H1 (cell line): Measurements from ENCODE around the gene NLRP3. TPM values are rescaled to one million over a fixed set of nuclear protein-coding genes. Genes with fewer than 3 reads are reported as not detected.

ENCODE experiments used
- CHD7 ChIP-seq: fragments of 300-600 bp; sonication (generic); IDR thresholded peaks from 2 replicates; pipeline ENCODE4 v1.7.1; 2012; ENCODE audit warnings: low read length, moderate library complexity, mild to moderate bottlenecking, inconsistent platforms; ENCODE audit not compliant: insufficient replicate concordance
- CTBP2 ChIP-seq: IDR thresholded peaks from 2 replicates; pipeline ENCODE4 v1.7.0; 2011; ENCODE audit warnings: borderline replicate concordance, mild to moderate bottlenecking, moderate library complexity, mixed read lengths, low read length; ENCODE audit not compliant: insufficient read depth, insufficient read length
- CTCF ChIP-seq, 3 experiments: IDR thresholded peaks; 1 replicate in 2 of 3; 2 replicates in 1 of 3; pipeline versions ENCODE4 v1.5.1 to v1.6.1; 2011; ENCODE audit warnings: low read length in 3 of 3, mild to moderate bottlenecking in 3 of 3, inconsistent platforms in 2 of 3, low read depth in 1 of 3, moderate library complexity in 1 of 3; ENCODE audit not compliant: insufficient read depth in 1 of 3; ENCODE audit errors: control extremely low read depth in 1 of 3
- EP300 ChIP-seq, 2 experiments: IDR thresholded peaks; 1 replicate in 1 of 2; 2 replicates in 1 of 2; pipeline ENCODE4 v1.6.1; 2011 to 2012; ENCODE audit warnings: low read depth in 2 of 2, low read length in 2 of 2, mild to moderate bottlenecking in 2 of 2, borderline replicate concordance in 1 of 2, inconsistent platforms in 1 of 2, moderate library complexity in 1 of 2
- KDM5A ChIP-seq: fragments of 200-600 bp; IDR thresholded peaks from 2 replicates; pipeline ENCODE4 v1.7.1; 2012; ENCODE audit warnings: mild to moderate bottlenecking, low read length, inconsistent platforms, mixed read lengths
- MAX ChIP-seq: IDR thresholded peaks from 2 replicates; pipeline ENCODE4 v1.6.1; 2012; ENCODE audit warnings: inconsistent platforms
- RXRA ChIP-seq: IDR thresholded peaks from 2 replicates; pipeline ENCODE4 v1.6.1; 2011; ENCODE audit warnings: low read depth, mild to moderate bottlenecking, low read length, moderate library complexity; ENCODE audit not compliant: insufficient read depth
- polyA plus RNA-seq, 7 experiments: library from polyadenylated mRNA; depleted of rRNA in 3 of 7; stranded (reverse) in 5 of 7; unstranded in 2 of 7; fragments of >200 nt in 5 of 7; fragments of 200-250 nt in 2 of 7; gene quantifications; 1 replicate in 5 of 7; 2 replicates in 1 of 7; 4 replicates in 1 of 7; pipeline versions ENCODE4 v1.2.1 to v1.2.3, GENCODE V29; 2011 to 2013; ENCODE audit warnings: missing spikeins in 2 of 7, mixed read lengths in 2 of 7
- total RNA-seq: library from RNA; stranded (reverse); fragmentation: NEBNext Ultra II Directional; extraction: Animal tissue kit (Norgen Biotek cat#: 25700); gene quantifications from 2 replicates; pipeline ENCODE4 v1.2.1, GENCODE V29; 2021

The NLRP3 gene
- total and polyA plus RNA-seq, 2 of the 8 experiments (the other 6 are each of a cell fraction or from before 2014, with no cell fraction given) = 0.05 to 0.19 TPM

GRCh38 chr1:247442164-247442563 lies 26.2 kb downstream of the NLRP3 start (continued):
- TF ChIP-seq MAX (no peak), CTCF (IDR thresholded peaks at IDR 0.05; ENCODE audit: control extremely low read depth in 1 of 3, insufficient read depth in 1 of 3, low read depth in 1 of 3, low read length in 3 of 3) (no peak), CHD7 (no peak), RXRA (no peak), CTBP2 (no peak), EP300 (IDR thresholded peaks at IDR 0.05; ENCODE audit: borderline replicate concordance in 1 of 2, low read depth in 2 of 2, low read length in 2 of 2) (no peak), KDM5A (no peak)
